Measurements from ENCODE around the gene PRKAG1.

Gene PRKAG1

GRCh38 chr12:49010092-49010668 lies 8.4 kb downstream of the PRKAG1 start:
- no peak for DNase-seq (ENCODE audit: low read depth in 2 of 2)

GRCh38 chr12:49008943-49009342 lies 9.6 kb downstream of the PRKAG1 start:
- no peak for DNase-seq (ENCODE audit: low read depth in 2 of 2)

GRCh38 chr12:49000346-49000745 lies 18.2 kb downstream of the PRKAG1 start:
- DNase-seq (ENCODE audit: low read depth in 2 of 2) = no peak

GRCh38 chr12:48999371-49000131 lies 19.0 kb downstream of the PRKAG1 start, which contains the start of gene DDN:
Gene DDN (minus strand): TSS chr12:48999375. CDS start chr12:48999287, 88 bp downstream.
- DNase-seq (ENCODE audit: low read depth in 2 of 2) = no peak

GRCh38 chr12:48998497-48999353 lies 19.9 kb downstream of the PRKAG1 start:
- no peak for DNase-seq (ENCODE audit: low read depth in 2 of 2)

- no peak for DNase-seq (ENCODE audit: low read depth in 2 of 2)
Observed at GRCh38 chr12:48997719-48998496, 20.7 kb downstream of the PRKAG1 start.

- peak in 1 of 2 experiments; percentile 69 for DNase-seq (ENCODE audit: low read depth in 2 of 2)
Observed at GRCh38 chr12:48996794-48997718, 21.5 kb downstream of the PRKAG1 start.

- DNase-seq (ENCODE audit: low read depth in 2 of 2) = no peak
Observed at GRCh38 chr12:48995086-48995879, 23.3 kb downstream of the PRKAG1 start.

GRCh38 chr12:48994224-48995085 lies 24.1 kb downstream of the PRKAG1 start:
- DNase-seq (ENCODE audit: low read depth in 2 of 2) = no peak

GRCh38 chr12:48993787-48994186 lies 24.8 kb downstream of the PRKAG1 start:
- DNase-seq (ENCODE audit: low read depth in 2 of 2) = no peak

- DNase-seq (ENCODE audit: low read depth in 2 of 2) = no peak
Observed at GRCh38 chr12:48991247-48992050, 27.1 kb downstream of the PRKAG1 start.

GRCh38 chr12:48990552-48990951 lies 28.0 kb downstream of the PRKAG1 start:
- no peak for DNase-seq (ENCODE audit: low read depth in 2 of 2)

GRCh38 chr12:48988030-48988649 lies 30.4 kb downstream of the PRKAG1 start:
- peak in 1 of 2 experiments; percentile 80 for DNase-seq (ENCODE audit: low read depth in 2 of 2)

- DNase-seq (ENCODE audit: low read depth in 2 of 2) = no peak
Observed at GRCh38 chr12:48986720-48987291, 31.8 kb downstream of the PRKAG1 start.

- no peak for DNase-seq (ENCODE audit: low read depth in 2 of 2)
Observed at GRCh38 chr12:48985901-48986300, 32.7 kb downstream of the PRKAG1 start.

- no peak for DNase-seq (ENCODE audit: low read depth in 2 of 2)
Observed at GRCh38 chr12:48985475-48985897, 33.1 kb downstream of the PRKAG1 start.

Data from stimulated activated CD4-positive, alpha-beta T cell treated with anti-CD3 and anti-CD28 coated beads, Interleukin-12 subunit alpha, Interleukin-12 subunit beta, amount 100 ng/mL, for 24 hours (primary cell).